GM19438 (cell line): Measurements from ENCODE around the gene RIMBP3C.
"Not testable (repeated sequence)": the region's sequence is repeated elsewhere in the genome, so short reads cannot be mapped to it uniquely, and the experiment has no call there.

Experiments used
- ATAC-seq: cut with Tn5 transposase; IDR thresholded peaks from one replicate; pipeline ENCODE4 v1.9.1; 2021; ENCODE audit warnings: low read depth; ENCODE audit not compliant: unreplicated experiment

RIMBP3C gene

DNA sequence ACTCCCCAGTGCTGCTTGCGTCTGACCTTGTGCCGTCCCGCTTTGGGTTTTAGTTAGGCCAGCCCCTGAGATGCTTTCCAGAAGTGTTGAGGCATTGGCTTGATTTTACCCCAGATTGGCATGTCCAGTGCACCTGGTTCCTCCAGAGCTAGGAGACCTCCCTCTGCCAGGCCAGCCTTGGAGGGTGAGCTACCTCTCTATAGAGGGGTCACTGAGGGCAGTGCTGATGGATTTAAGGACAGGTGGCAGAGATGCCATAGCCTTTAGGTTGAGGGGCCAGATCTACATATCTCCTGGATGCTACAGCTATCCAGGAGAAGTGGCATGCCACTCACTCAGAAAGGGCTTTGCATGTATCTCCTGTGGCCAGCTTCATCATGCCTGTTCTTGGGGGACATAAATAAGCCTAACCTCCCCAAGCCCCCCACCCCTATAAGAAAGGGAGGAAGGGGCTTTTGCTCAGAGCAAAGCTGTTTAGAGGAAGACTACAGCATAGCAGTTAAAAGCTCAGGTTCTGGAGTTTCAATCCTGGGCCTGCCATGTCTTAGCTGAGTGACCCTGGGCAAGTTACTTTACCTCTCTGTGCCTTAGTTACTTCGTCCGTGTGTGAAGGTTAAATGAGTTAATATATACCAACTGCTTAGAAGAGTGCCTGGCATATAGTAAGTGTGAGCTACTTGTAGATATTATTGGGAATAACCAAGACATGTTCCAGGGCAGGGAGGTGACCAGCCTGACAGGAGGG, 22.7 kb upstream of the RIMBP3C start:
- ATAC-seq, result no peak

- ATAC-seq, result no peak
Measured at GRCh38 chr22:21573293-21573734, 22.1 kb upstream of the RIMBP3C start.

DNA sequence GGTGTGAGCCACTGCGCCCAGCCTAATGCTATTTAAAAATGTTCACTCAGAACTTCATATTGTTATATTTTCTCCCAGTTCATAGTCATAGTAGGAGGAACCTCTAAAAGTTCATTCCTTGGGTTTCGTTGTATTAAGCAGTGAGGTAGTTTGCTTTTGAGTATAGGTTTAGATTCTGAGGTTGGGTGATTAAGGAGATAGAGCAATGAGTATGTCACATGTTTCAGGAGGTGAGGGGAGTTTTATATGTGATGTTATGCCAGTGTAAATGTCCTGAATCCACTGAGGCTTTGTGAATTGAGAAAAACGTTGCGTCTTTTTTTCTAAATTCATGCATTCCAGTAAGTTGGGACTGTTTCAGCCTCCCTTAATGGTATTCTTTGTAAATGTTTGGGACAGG, 20.4 kb upstream of the RIMBP3C start:
- no peak for ATAC-seq

DNA sequence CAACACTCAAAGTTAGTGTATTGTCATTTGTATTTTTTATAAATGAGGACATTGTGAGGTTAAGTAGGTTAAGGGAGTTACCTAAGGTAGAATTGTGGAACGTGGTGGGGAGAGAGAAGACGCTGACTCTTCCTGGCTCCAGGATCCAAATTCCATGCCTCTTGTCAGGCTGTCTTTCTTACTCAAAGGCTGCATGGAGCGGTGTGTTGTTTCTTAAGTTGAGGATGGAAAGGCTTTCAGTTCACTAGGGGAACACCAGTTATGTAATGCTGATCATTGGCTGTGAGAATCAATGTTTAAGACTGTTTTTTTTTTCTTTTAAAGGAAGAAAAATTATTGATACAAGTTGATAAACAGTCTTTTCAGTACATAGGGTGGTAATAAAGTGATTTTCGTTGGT, 19.1 kb upstream of the RIMBP3C start:
- no peak for ATAC-seq

GRCh38 chr22:21569459-21570170, 18.4 kb upstream of the RIMBP3C start:
- ATAC-seq, result no peak

GRCh38 chr22:21569076-21569427, 17.8 kb upstream of the RIMBP3C start:
- ATAC-seq, result not testable (repeated sequence)

- no peak for ATAC-seq
Measured at GRCh38 chr22:21568347-21569075, 17.2 kb upstream of the RIMBP3C start.

DNA sequence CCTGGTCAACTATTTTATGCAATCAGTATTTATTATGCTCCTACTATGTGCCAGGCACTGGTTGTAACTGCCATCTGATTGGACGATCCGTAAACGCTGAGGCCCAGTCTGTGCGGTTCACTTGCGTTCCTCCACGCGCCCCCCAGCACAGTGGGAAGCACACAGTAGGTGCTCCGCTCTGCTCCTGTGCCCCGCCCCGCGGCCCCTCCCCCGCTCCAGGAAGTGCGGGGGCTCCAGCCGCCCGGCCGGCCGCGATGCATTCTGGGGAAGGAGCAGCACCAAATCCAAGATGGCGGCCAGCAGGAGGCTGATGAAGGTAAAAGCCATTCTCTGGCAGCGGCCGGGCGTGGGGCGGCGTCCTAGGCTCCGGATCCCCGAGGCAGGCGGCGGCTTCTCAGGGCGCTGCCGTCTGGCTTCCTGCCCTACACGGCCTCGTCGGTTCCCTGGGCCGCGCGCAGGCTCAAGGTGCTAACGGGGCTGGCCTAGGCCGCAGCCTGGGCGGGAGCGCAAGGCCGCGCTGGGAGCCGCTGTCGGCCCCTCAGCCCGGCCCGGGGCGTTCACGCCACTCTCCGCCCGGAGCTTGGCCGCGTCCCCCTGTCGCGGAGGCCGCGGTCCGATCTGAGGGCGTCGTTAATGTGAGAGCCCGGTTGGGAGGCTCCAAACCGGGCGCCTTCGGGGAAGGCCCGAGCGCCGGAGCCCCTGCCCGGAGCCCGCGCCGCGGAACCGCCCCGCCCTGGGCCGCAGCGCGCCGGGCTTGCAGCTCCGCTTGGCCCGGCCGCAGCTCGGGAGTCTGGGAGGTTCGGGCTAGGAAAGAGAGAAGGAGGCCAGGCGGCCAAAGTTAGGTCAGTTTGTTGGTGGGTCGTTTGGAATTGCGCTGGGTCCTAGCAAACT, 16.4 kb upstream of the RIMBP3C start, which contains the start of gene UBE2L3:
TSS of gene UBE2L3 (plus strand) at position 259 of the 891 bp plus-strand sequence. CDS start at position 290, 31 bp downstream.
- ATAC-seq, result peak; percentile 51

DNA sequence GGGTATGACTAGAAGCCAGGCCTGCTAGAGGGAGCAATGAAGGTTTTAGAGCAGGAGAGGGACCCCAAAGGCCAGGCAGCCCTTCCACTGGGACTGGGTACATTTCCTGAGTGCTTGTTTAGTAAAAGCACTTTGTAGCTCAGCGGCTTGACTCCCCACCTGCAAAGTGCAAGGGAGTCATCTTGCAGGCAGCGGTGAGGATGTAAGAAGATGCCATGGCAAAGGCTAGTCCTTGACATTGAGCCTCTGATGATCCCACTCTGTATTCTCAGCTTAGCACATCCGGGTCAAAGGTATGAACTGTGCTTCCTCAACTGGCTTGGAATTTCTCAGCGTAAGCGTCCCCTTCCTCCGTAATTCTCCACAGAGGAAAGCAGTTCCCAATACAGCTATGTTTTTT, 13.2 kb upstream of the RIMBP3C start:
- no peak for ATAC-seq

DNA sequence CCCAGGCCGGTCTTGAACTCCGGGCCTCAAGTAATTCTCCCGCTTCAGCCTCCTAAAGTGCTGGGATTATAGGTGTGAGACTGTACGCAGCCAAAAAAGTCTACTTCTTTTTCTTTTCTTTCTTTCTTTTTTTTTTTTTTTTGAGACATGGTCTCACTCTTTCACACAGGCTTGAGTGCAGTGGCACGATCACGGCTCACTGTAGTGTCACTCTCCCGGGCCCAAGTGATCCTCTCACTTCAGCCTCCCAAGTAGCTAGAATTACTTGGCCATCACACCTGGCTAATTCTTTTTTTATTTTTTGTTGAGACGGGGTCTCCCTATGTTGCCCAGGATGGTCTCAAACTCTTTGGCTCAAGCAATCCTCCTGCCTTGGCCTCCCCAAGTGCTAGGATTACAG, 12.7 kb upstream of the RIMBP3C start:
- ATAC-seq, result no peak

DNA sequence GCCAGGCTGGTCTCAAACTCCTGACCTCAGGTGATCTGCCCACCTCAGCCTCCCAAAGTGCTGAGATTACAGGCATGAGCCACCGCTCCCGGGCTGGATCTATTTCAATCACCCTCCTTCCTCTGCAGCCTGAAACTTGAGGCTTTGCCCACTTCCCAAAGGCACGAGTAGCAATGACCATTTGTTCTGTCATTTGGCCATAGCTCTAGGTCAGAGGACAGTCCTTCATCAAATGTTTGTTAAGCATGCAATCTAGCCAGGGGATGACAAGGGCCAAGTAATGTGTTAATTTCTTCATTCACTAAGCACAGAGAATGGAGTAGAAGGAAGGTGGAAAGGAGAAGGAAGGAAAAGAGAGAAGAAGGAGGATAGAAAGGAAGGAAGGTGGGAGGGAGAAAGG, 9.4 kb upstream of the RIMBP3C start:
- ATAC-seq, result not testable (repeated sequence)

GRCh38 chr22:21559345-21560125, 8.3 kb upstream of the RIMBP3C start:
- not testable (repeated sequence) for ATAC-seq

- ATAC-seq, result peak; percentile 42
Measured at GRCh38 chr22:21550678-21551047, 598 bp downstream of the RIMBP3C start.

GRCh38 chr22:21550008-21550677, 1.1 kb downstream of the RIMBP3C start:
- peak; percentile 55 for ATAC-seq

GRCh38 chr22:21549558-21549957, 1.7 kb downstream of the RIMBP3C start:
- ATAC-seq, result peak; percentile 5

DNA sequence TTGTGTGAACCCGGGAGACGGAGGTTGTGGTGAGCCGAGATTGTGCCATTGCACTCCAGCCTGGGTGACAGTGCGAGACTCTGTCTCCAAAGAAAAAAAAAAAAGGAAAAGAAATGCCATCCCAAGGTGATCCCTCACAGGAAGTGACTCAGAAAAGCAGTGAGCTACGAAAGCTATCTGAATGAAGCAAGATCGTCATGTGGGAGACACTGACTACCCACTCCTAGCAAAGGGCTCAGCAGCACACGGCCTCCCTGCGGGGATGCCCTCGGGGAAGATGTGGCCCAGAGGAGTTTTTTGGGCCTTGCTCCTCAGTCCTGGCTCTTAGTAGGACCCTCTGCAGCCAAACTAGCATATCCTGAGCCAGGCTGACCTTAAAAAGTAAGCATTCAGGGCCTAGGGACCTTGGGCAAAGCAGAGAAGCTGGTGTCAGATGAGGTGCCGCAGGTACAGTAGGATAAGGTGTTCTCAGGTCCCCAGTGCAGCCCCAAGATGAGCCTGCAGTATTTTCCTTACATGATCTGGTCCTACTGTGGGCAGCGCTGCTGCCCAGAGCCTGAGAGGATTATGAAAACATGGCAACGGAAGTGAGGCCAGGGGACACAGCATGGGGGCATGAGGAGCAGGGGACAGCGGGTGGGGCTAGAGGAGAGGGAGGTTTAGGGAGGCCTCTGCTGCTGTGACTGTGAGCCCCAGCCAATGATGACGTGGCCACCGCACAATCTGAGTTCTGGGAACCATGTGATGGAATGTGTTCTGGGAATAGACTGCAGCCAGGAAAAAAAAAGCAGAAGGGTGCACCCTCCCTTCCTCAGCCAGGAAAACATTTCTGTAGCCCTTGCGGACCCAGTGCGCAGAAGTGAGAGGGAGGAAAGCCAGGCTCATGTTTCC, 6.6 kb downstream of the RIMBP3C start:
- not testable (repeated sequence) for ATAC-seq

DNA sequence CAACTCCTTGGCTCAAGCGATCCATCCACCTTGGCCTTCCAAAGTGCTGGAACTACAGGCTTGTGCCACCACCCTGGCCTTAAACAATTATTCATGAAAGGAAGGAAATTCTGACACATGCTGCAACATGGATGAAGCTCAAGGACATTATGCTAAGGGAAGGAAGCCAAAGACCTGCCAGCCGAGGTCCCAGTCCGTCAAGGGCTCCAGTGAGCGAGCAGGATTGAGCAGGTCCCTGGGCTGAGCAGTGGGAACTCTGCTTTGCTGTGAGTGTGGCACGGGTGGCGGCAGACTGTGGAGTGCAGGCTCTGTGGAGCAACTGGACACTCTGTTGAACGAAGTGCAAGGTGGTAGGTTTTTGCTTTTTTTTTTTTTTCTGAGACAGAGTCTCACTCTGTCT, 11.4 kb downstream of the RIMBP3C start:
- ATAC-seq, result not testable (repeated sequence)
